GM19240 (cell line): ENCODE results near the gene CCSER2.

Experiments
- DNase-seq: peaks from one replicate; pipeline ENCODE4 v3.0.0; 2011; ENCODE audit warnings: low spot score; ENCODE audit not compliant: insufficient read length

Gene CCSER2

DNA sequence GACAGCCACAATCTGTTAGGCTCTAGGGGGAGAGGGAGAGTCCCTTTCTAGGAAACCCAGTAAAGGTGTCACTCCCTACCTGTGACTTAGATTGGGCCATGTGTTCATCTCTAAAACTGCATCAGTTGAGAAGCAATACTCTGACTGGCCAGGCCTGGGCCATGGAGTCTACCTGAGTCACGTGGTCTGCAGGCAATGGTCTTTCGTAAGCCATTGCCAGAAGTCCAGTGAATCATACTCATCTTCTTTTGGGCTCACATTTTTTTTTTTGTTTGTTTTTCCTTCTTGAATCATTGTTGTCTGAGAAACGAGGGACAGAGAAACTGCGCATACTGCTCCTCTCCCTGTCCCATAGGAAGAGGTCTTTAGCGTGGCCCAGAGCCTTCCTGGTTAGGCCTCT lies 215.6 kb downstream of the CCSER2 start:
- no peak for DNase-seq

- no peak for DNase-seq
Observed at GRCh38 chr10:84545651-84546050, 217.3 kb downstream of the CCSER2 start.

DNA sequence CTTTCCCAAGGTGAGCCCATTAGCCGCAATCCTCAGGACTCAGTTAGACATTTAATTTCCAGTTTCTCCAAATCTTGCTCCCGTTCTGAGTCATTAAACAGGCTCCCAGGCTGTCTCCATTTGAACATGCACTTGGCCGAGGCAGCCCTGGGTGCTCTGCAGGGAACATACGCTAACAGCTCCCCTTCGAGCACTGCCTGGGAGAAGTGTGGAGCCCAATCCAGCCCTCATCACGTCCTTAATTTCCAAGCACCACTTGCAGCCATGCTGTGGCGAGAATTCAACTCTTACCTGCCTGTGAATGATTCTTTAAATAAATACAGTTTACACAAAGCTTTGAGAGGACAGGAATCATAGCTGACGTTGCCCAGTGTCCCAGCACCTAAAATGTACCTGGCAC lies 218.2 kb downstream of the CCSER2 start:
- DNase-seq, result no peak

DNA sequence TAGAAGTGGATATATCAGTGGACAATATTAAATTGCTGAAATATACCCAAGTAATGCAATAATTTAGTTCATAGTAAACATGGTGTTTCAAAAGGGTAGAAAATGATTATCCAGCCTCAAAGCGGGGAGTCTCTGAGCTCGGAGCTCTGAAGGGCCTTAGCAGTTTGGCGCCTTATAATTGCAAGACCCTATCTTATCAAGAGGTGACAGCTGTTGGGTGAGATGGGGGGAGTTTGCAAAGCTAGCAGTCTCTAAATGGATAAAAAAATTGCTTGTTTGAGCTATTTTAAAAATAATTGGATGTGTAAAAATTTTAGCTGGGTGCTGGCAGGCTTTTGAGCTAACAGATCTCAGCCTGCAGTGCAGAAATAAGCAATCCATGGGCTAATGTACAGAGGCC lies 219.2 kb downstream of the CCSER2 start:
- DNase-seq, result no peak

- DNase-seq, result no peak
Observed at GRCh38 chr10:84548869-84549268, 220.5 kb downstream of the CCSER2 start.

GRCh38 chr10:84549368-84550165 lies 221.2 kb downstream of the CCSER2 start:
- DNase-seq, result no peak

- no peak for DNase-seq
Observed at GRCh38 chr10:84550756-84551436, 222.5 kb downstream of the CCSER2 start.

GRCh38 chr10:84551437-84552120 lies 223.2 kb downstream of the CCSER2 start:
- no peak for DNase-seq

DNA sequence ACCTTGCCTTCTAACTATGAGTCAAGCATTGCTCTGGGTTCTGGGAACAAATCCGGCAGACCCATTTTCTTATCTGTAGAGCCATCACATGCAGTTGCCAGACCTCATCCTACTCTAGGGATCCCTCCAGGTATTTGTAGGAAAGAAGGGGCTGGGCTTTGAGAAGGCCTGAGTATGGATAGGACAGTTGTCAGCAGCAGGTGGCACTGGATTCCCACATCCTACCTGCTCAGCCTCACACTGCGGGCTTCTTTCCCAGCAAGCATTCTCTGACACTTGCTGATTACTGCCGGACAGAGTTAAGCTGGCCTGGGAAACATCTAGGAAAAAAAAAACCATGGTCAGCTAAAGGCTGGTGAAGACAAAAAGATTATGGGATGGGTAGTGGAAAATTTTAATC lies 224.1 kb downstream of the CCSER2 start:
- DNase-seq, result no peak

DNA sequence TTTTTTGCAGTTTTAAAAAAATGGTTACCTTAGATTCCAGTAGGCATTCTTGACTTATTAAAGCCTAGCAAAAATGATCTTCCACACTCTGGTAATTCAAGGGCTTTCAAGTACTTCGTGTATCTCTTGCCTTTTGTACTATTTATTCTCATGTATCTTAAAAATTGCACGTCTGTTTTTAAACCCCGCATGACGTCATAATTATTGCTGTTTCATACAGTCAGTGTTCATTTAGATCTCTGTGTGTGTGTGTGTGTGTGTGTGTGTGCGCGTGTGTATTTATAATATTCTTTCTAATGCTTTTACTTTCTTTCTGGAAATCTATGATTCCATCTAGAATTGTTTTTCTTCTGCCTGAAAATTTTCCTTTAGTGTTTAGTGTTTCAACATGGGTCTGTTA lies 234.2 kb downstream of the CCSER2 start:
- DNase-seq, result no peak

- DNase-seq, result no peak
Observed at GRCh38 chr10:84563355-84563754, 235.0 kb downstream of the CCSER2 start.

GRCh38 chr10:84563868-84564267 lies 235.5 kb downstream of the CCSER2 start:
- DNase-seq, result no peak

DNA sequence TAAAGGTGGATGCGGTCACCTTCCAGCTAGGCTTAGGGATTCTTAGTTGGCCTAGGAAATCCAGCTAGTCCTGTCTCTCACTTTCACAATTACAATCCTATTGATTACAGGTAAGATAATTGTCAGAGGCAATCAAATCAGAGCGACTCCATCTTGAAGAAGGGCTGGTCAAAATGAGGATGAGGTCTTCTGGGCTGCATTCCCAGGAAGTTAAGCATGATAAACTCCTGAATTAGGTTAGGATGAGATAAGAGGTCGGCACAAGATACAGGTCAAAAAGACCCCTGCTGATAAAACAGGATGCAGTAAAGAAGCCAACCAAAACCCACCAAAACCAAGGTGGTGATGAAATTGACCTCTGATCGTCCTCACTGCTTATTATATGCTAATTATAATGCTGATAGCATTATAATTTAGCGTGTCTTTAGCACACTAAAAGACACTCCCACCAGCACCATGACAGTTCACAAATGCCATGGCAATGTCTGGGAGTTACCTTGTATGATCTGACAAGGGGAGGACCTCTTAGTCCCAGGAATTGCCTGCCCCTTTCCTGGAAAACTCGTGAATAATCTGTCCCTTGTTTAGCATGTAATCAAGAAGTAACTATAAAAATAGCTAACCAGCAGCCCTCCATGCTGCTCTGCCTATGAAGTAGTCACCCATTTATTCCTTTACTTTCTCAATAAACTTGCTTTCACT lies 237.6 kb downstream of the CCSER2 start:
- no peak for DNase-seq

DNA sequence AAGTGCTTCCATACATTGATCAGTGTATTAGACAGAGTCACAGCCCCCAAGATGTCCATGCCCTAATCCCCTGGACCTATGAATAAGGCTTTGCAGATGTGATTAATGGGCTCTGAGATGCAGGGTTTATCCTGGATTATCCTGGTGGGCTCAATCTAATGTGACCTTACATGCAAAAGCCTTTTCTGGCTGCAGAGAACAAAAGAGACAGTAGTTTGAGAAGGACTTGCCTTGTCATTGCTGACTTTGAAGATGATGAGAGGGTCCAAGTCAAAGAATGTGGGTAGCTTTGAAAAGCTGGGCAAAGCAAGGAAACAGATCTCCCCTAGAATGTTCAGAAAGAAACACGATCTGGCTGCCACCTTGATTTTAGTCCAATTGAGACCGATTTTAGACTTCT lies 238.7 kb downstream of the CCSER2 start:
- no peak for DNase-seq
